ENCODE data around the gene CIDEB.

CIDEB gene

DNA sequence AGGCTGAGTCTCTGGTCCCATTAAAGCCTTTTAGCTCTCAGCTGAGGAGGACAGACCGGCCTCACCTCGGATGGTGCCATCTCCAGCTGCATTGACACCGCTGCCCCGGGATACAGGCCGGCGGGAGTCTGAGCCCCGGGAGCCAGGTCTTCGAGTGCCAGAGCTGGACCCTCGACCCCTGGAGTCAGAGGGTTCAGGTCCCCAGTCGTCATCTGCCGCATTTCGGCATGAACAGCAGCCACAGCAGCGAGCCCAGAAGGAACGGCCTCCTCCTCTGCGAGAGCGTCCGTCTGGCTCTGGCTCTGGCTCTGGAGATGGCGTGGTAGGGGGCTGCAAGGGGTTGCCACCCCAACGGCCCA, 45.8 kb downstream of the CIDEB start:
- DNase-seq: no peak
- Histone ChIP-seq H3K36me3 (ENCODE audit: control insufficient read depth in 1 of 2, insufficient read depth in 2 of 2, low read length in 2 of 2) (peaks cover 36 to 42% of the 10 kb centered on the region in 2 experiments), H3K27ac (ENCODE audit: low read depth, low read length) (peak overlapping the region; percentile 98), H4K12ac (ENCODE audit: low read depth, low read length) (no peak overlapping the region), H3K4ac (ENCODE audit: low read depth, low read length) (peak overlapping the region; percentile 84), H3K4me1 (ENCODE audit: control insufficient read depth in 1 of 2, insufficient read depth in 2 of 2, low read length in 2 of 2) (peaks cover 32 to 34% of the 10 kb centered on the region in 2 experiments), H3K9me3 (ENCODE audit: insufficient read depth, low read depth, low read length) (no peaks in the 10 kb centered on the region), H3K79me1 (ENCODE audit: low read length) (peaks cover 32% of the 10 kb centered on the region), H2BK12ac (ENCODE audit: low read length) (peak overlapping the region; percentile 89), H2AK5ac (ENCODE audit: low read length) (peak overlapping the region; percentile 85), H3K79me2 (ENCODE audit: control insufficient read depth, insufficient read depth, low read length, poor library complexity) (peaks cover 10% of the 10 kb centered on the region), H2BK120ac (ENCODE audit: insufficient read depth, low read length, poor library complexity) (peak overlapping the region; percentile 65), H4K91ac (ENCODE audit: low read depth, low read length) (peak overlapping the region; percentile 96), H3K27me3 (ENCODE audit: insufficient read depth, low read length) (no peaks in the 10 kb centered on the region), H3K23ac (ENCODE audit: low read length) (no peak overlapping the region), H3K9ac (ENCODE audit: low read length) (no peak overlapping the region), H3K4me3 (ENCODE audit: low read depth, low read length) (no peak overlapping the region), H2BK5ac (ENCODE audit: low read depth, low read length, poor library complexity) (peak overlapping the region; percentile 7), H3K4me2 (ENCODE audit: low read length) (peak overlapping the region; percentile 43), H3K14ac (ENCODE audit: low read length) (peak overlapping the region; percentile 18), H4K8ac (ENCODE audit: low read depth, low read length) (peak overlapping the region; percentile 37), H2AFZ (ENCODE audit: insufficient read depth, low read length, poor library complexity) (no peak overlapping the region), H3K18ac (ENCODE audit: low read length) (peak overlapping the region; percentile 90)
- WGBS (ENCODE audit: extremely low coverage, insufficient coverage, insufficient read length): no CpG with 5 or more reads among the region's 19 CpGs

GRCh38 chr14:24261256-24261968, 46.4 kb downstream of the CIDEB start:
- Histone ChIP-seq H2AK5ac (ENCODE audit: low read length) (peak overlapping the region; percentile 8), H3K79me1 (ENCODE audit: low read length) (peaks cover 32% of the 10 kb centered on the region), H3K23ac (ENCODE audit: low read length) (no peak overlapping the region), H2AFZ (ENCODE audit: insufficient read depth, low read length, poor library complexity) (no peak overlapping the region), H3K4ac (ENCODE audit: low read depth, low read length) (no peak overlapping the region), H2BK120ac (ENCODE audit: insufficient read depth, low read length, poor library complexity) (no peak overlapping the region), H4K91ac (ENCODE audit: low read depth, low read length) (peak overlapping the region; percentile 96), H3K14ac (ENCODE audit: low read length) (no peak overlapping the region), H3K18ac (ENCODE audit: low read length) (no peak overlapping the region), H3K9me3 (ENCODE audit: insufficient read depth, low read depth, low read length) (no peaks in the 10 kb centered on the region), H3K36me3 (ENCODE audit: control insufficient read depth in 1 of 2, insufficient read depth in 2 of 2, low read length in 2 of 2) (peaks cover 33 to 38% of the 10 kb centered on the region in 2 experiments), H3K27me3 (ENCODE audit: insufficient read depth, low read length) (no peaks in the 10 kb centered on the region), H3K27ac (ENCODE audit: low read depth, low read length) (no peak overlapping the region), H2BK5ac (ENCODE audit: low read depth, low read length, poor library complexity) (peak overlapping the region; percentile 7), H2BK12ac (ENCODE audit: low read length) (no peak overlapping the region), H3K4me1 (ENCODE audit: control insufficient read depth in 1 of 2, insufficient read depth in 2 of 2, low read length in 2 of 2) (peaks cover 32 to 34% of the 10 kb centered on the region in 2 experiments), H3K9ac (ENCODE audit: low read length) (no peak overlapping the region), H4K8ac (ENCODE audit: low read depth, low read length) (no peak overlapping the region), H4K12ac (ENCODE audit: low read depth, low read length) (no peak overlapping the region), H3K4me2 (ENCODE audit: low read length) (no peak overlapping the region), H3K79me2 (ENCODE audit: control insufficient read depth, insufficient read depth, low read length, poor library complexity) (peaks cover 10% of the 10 kb centered on the region), H3K4me3 (ENCODE audit: low read depth, low read length) (no peak overlapping the region)
- no CpG with 5 or more reads among the region's 20 CpGs for WGBS (ENCODE audit: extremely low coverage, insufficient coverage, insufficient read length)
- no peak for DNase-seq

GRCh38 chr14:24260780-24261157, 47.0 kb downstream of the CIDEB start:
- no peak overlapping the region for H2BK5ac ChIP-seq (ENCODE audit: low read depth, low read length, poor library complexity)
- H4K12ac ChIP-seq (ENCODE audit: low read depth, low read length): no peak overlapping the region
- no CpG with 5 or more reads among the region's 4 CpGs for WGBS (ENCODE audit: extremely low coverage, insufficient coverage, insufficient read length)

DNA sequence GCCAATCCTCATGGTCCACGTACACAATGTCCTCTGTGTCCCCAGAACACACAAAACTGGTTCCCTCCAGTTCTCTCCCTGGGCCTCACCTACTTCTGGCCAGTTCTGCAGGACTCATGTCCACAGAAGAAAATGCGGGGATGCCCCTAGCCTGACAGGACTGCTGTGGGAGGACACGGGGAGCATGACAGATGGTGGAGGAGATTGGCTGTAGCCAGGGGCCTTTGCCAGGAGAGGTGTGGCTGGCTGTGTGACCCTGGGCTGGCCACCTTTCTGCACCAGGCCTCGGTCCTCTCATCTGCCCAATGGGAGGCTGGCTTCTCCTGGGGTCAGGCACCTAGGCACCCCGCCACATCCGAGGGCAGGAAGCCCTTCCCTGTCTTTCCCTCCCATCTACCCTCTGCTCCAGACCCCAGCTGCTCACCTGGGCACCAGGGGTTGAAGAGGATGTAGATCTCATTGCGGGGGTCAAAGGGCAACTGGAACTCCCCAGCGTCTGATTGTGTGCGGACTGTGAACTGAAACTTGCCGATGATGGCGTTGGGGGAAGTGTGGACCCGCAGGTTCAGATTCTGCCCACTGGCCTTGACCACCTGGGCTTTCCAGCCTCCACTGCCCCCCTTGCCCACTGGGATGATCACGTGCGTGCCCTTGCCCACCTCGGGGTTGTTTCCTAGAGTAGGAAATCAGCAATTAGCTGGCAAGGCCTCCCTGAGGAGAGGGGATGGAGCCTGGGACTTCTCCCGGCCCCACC, 47.6 kb downstream of the CIDEB start:
- H3K14ac ChIP-seq (ENCODE audit: low read length): no peak overlapping the region
- H2BK120ac ChIP-seq (ENCODE audit: insufficient read depth, low read length, poor library complexity): no peak overlapping the region
- H3K36me3 ChIP-seq (ENCODE audit: control insufficient read depth in 1 of 2, insufficient read depth in 2 of 2, low read length in 2 of 2): peaks cover 40 to 41% of the 10 kb centered on the region in 2 experiments
- no peak overlapping the region for H2AFZ ChIP-seq (ENCODE audit: insufficient read depth, low read length, poor library complexity)
- DNase-seq: no peak
- no peak overlapping the region for H3K9ac ChIP-seq (ENCODE audit: low read length)
- no CpG with 5 or more reads among the region's 16 CpGs for WGBS (ENCODE audit: extremely low coverage, insufficient coverage, insufficient read length)
- peaks cover 32 to 34% of the 10 kb centered on the region in 2 experiments for H3K4me1 ChIP-seq (ENCODE audit: control insufficient read depth in 1 of 2, insufficient read depth in 2 of 2, low read length in 2 of 2)
- H3K4me3 ChIP-seq (ENCODE audit: low read depth, low read length): no peak overlapping the region
- no peak overlapping the region for H2BK12ac ChIP-seq (ENCODE audit: low read length)
- H2AK5ac ChIP-seq (ENCODE audit: low read length): no peak overlapping the region
- no peak overlapping the region for H4K12ac ChIP-seq (ENCODE audit: low read depth, low read length)
- peak overlapping the region; percentile 17 for H3K18ac ChIP-seq (ENCODE audit: low read length)
- H4K91ac ChIP-seq (ENCODE audit: low read depth, low read length): peak overlapping the region; percentile 4
- H4K8ac ChIP-seq (ENCODE audit: low read depth, low read length): no peak overlapping the region
- peaks cover 32% of the 10 kb centered on the region for H3K79me1 ChIP-seq (ENCODE audit: low read length)
- H2BK5ac ChIP-seq (ENCODE audit: low read depth, low read length, poor library complexity): no peak overlapping the region
- no peak overlapping the region for H3K27ac ChIP-seq (ENCODE audit: low read depth, low read length)
- H3K27me3 ChIP-seq (ENCODE audit: insufficient read depth, low read length): no peaks in the 10 kb centered on the region
- H3K79me2 ChIP-seq (ENCODE audit: control insufficient read depth, insufficient read depth, low read length, poor library complexity): peaks cover 10% of the 10 kb centered on the region
- no peak overlapping the region for H3K4ac ChIP-seq (ENCODE audit: low read depth, low read length)
- no peak overlapping the region for H3K4me2 ChIP-seq (ENCODE audit: low read length)
- no peak overlapping the region for H3K23ac ChIP-seq (ENCODE audit: low read length)
- H3K9me3 ChIP-seq (ENCODE audit: insufficient read depth, low read depth, low read length): peaks cover 1% of the 10 kb centered on the region

More at GRCh38 chr14:24260780-24261157, 47.0 kb downstream of the CIDEB start:
- DNase-seq: no peak
- no peak overlapping the region for H4K8ac ChIP-seq (ENCODE audit: low read depth, low read length)
- H3K9ac ChIP-seq (ENCODE audit: low read length): no peak overlapping the region
- peaks cover 1% of the 10 kb centered on the region for H3K9me3 ChIP-seq (ENCODE audit: insufficient read depth, low read depth, low read length)
- H3K79me2 ChIP-seq (ENCODE audit: control insufficient read depth, insufficient read depth, low read length, poor library complexity): peaks cover 10% of the 10 kb centered on the region
- no peak overlapping the region for H3K4me2 ChIP-seq (ENCODE audit: low read length)
- no peaks in the 10 kb centered on the region for H3K27me3 ChIP-seq (ENCODE audit: insufficient read depth, low read length)
- peaks cover 32 to 34% of the 10 kb centered on the region in 2 experiments for H3K4me1 ChIP-seq (ENCODE audit: control insufficient read depth in 1 of 2, insufficient read depth in 2 of 2, low read length in 2 of 2)
- H3K14ac ChIP-seq (ENCODE audit: low read length): no peak overlapping the region
- H3K18ac ChIP-seq (ENCODE audit: low read length): no peak overlapping the region
- no peak overlapping the region for H2BK120ac ChIP-seq (ENCODE audit: insufficient read depth, low read length, poor library complexity)
- peaks cover 32% of the 10 kb centered on the region for H3K79me1 ChIP-seq (ENCODE audit: low read length)
- no peak overlapping the region for H3K27ac ChIP-seq (ENCODE audit: low read depth, low read length)
- H3K36me3 ChIP-seq (ENCODE audit: control insufficient read depth in 1 of 2, insufficient read depth in 2 of 2, low read length in 2 of 2): peaks cover 34 to 39% of the 10 kb centered on the region in 2 experiments
- no peak overlapping the region for H2AFZ ChIP-seq (ENCODE audit: insufficient read depth, low read length, poor library complexity)
- H2AK5ac ChIP-seq (ENCODE audit: low read length): peak overlapping the region; percentile 3
- H3K4me3 ChIP-seq (ENCODE audit: low read depth, low read length): no peak overlapping the region
- H4K91ac ChIP-seq (ENCODE audit: low read depth, low read length): no peak overlapping the region
- H2BK12ac ChIP-seq (ENCODE audit: low read length): no peak overlapping the region
- no peak overlapping the region for H3K4ac ChIP-seq (ENCODE audit: low read depth, low read length)
- H3K23ac ChIP-seq (ENCODE audit: low read length): no peak overlapping the region

Measured in trophoblast cell (in vitro differentiated cells and primary cell).